ENCODE results near the gene AK1. TPM values are rescaled to one million over a fixed set of nuclear protein-coding genes. Genes with fewer than 3 reads are reported as not detected.

Gene AK1
- total and polyA plus RNA-seq, 2 of the 8 experiments (the other 6 are each of a cell fraction or from before 2014, with no cell fraction given), result 37.9 to 39.2 TPM

DNA sequence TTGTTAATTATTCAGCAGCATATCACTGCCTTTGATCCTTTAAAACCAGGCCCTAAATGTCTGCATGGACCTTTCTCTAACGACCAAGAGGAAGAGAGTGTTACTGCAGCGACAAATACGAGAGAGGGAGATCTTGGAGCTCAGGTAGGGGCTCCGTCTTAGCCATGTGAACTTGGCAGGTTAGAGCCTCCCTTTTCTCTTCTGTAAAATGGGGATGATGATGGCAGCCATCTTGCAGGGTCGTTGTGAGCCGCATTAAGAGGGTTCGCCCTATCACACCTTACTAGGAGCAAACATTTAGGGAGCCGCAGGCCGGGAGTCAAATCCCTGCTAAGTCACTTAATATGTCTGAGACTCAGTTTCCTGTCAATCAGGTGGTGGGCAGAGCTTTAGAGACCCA lies 24.6 kb downstream of the AK1 start (continued):
- TF ChIP-seq, protein P1, sequence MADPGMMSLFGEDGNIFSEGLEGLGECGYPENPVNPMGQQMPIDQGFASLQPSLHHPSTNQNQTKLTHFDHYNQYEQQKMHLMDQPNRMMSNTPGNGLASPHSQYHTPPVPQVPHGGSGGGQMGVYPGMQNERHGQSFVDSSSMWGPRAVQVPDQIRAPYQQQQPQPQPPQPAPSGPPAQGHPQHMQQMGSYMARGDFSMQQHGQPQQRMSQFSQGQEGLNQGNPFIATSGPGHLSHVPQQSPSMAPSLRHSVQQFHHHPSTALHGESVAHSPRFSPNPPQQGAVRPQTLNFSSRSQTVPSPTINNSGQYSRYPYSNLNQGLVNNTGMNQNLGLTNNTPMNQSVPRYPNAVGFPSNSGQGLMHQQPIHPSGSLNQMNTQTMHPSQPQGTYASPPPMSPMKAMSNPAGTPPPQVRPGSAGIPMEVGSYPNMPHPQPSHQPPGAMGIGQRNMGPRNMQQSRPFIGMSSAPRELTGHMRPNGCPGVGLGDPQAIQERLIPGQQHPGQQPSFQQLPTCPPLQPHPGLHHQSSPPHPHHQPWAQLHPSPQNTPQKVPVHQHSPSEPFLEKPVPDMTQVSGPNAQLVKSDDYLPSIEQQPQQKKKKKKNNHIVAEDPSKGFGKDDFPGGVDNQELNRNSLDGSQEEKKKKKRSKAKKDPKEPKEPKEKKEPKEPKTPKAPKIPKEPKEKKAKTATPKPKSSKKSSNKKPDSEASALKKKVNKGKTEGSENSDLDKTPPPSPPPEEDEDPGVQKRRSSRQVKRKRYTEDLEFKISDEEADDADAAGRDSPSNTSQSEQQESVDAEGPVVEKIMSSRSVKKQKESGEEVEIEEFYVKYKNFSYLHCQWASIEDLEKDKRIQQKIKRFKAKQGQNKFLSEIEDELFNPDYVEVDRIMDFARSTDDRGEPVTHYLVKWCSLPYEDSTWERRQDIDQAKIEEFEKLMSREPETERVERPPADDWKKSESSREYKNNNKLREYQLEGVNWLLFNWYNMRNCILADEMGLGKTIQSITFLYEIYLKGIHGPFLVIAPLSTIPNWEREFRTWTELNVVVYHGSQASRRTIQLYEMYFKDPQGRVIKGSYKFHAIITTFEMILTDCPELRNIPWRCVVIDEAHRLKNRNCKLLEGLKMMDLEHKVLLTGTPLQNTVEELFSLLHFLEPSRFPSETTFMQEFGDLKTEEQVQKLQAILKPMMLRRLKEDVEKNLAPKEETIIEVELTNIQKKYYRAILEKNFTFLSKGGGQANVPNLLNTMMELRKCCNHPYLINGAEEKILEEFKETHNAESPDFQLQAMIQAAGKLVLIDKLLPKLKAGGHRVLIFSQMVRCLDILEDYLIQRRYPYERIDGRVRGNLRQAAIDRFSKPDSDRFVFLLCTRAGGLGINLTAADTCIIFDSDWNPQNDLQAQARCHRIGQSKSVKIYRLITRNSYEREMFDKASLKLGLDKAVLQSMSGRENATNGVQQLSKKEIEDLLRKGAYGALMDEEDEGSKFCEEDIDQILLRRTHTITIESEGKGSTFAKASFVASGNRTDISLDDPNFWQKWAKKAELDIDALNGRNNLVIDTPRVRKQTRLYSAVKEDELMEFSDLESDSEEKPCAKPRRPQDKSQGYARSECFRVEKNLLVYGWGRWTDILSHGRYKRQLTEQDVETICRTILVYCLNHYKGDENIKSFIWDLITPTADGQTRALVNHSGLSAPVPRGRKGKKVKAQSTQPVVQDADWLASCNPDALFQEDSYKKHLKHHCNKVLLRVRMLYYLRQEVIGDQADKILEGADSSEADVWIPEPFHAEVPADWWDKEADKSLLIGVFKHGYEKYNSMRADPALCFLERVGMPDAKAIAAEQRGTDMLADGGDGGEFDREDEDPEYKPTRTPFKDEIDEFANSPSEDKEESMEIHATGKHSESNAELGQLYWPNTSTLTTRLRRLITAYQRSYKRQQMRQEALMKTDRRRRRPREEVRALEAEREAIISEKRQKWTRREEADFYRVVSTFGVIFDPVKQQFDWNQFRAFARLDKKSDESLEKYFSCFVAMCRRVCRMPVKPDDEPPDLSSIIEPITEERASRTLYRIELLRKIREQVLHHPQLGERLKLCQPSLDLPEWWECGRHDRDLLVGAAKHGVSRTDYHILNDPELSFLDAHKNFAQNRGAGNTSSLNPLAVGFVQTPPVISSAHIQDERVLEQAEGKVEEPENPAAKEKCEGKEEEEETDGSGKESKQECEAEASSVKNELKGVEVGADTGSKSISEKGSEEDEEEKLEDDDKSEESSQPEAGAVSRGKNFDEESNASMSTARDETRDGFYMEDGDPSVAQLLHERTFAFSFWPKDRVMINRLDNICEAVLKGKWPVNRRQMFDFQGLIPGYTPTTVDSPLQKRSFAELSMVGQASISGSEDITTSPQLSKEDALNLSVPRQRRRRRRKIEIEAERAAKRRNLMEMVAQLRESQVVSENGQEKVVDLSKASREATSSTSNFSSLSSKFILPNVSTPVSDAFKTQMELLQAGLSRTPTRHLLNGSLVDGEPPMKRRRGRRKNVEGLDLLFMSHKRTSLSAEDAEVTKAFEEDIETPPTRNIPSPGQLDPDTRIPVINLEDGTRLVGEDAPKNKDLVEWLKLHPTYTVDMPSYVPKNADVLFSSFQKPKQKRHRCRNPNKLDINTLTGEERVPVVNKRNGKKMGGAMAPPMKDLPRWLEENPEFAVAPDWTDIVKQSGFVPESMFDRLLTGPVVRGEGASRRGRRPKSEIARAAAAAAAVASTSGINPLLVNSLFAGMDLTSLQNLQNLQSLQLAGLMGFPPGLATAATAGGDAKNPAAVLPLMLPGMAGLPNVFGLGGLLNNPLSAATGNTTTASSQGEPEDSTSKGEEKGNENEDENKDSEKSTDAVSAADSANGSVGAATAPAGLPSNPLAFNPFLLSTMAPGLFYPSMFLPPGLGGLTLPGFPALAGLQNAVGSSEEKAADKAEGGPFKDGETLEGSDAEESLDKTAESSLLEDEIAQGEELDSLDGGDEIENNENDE (IDR thresholded peaks at IDR 0.05; ENCODE audit: insufficient replicate concordance, low read length), result no peak
- TF ChIP-seq CREB1 (IDR thresholded peaks at IDR 0.05), result no peak
- TF ChIP-seq RBBP5 (IDR thresholded peaks at IDR 0.05; ENCODE audit: borderline replicate concordance, low read depth, low read length), result no peak
- 0 out of 2 replicates have a peak, but pooled peaks have one; percentile 63 for TF ChIP-seq KDM1A (IDR thresholded peaks at IDR 0.05; ENCODE audit: borderline replicate concordance, low read length)

All from H1 (cell line).